ENCODE measurements around the gene COX7A2. TPM values are rescaled to one million over a fixed set of nuclear protein-coding genes. Genes with fewer than 3 reads are reported as not detected.

The COX7A2 gene
- polyA plus RNA-seq, 1 donor, result 211 TPM

DNA sequence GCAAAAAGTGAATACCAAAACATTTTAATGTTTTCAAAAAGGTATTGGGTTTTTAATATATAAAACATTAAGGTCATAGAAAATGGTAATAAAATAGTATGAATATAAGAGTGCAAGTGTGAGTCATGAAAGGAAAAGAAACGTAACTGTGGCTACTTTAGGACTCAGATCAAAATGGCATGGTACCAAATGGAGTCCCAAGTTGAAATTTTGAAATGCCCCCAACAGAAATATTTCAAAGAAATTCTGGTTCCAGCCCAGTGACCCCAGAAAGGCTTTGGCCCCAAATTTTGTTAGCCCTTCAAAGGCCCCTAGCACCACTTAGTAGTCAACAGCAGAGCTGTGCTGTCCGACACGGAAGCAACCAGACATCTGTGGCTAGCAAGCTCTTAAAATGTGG, 43.7 kb downstream of the COX7A2 start:
- no peak for DNase-seq (ENCODE audit: low read depth)

- no peak for DNase-seq (ENCODE audit: low read depth)
Observed at GRCh38 chr6:75196081-75196687, 47.4 kb downstream of the COX7A2 start.

- no peak for DNase-seq (ENCODE audit: low read depth)
Observed at GRCh38 chr6:75188221-75188925, 55.2 kb downstream of the COX7A2 start.

Other genes with a start within 250 kb of the COX7A2 start
- 311 TPM for gene COL12A1, start 37.7 kb downstream of the COX7A2 start, polyA plus RNA-seq (ENCODE audit: insufficient read length)
- gene TMEM30A, start 41.0 kb upstream of the COX7A2 start, polyA plus RNA-seq (ENCODE audit: insufficient read length), result 56.1 TPM
- gene FILIP1, start 250.0 kb upstream of the COX7A2 start, polyA plus RNA-seq (ENCODE audit: insufficient read length), result 57.6 TPM